GM23338 (cell line): ENCODE results near the gene HIGD2B.
"Not testable (repeated sequence)": the region's sequence is repeated elsewhere in the genome, so short reads cannot be mapped to it uniquely, and the experiment has no call there.

Experiments
- EZH2 ChIP-seq: fragments of 200-600 bp; sonication (generic); IDR thresholded peaks from one replicate; pipeline ENCODE4 v1.8.0; 2017; ENCODE audit warnings: antibody characterized with exemption, mild to moderate bottlenecking, low read depth; ENCODE audit not compliant: unreplicated experiment
- EZH2phosphoT487 ChIP-seq: fragments of 200-600 bp; sonication (generic); IDR thresholded peaks from one replicate; pipeline ENCODE4 v1.8.1; 2018; ENCODE audit warnings: antibody characterized with exemption; ENCODE audit not compliant: unreplicated experiment
- JUNB ChIP-seq: IDR thresholded peaks from one replicate; pipeline ENCODE4 v1.6.1; 2016; ENCODE audit warnings: antibody characterized with exemption; ENCODE audit not compliant: unreplicated experiment
- POLR2AphosphoS5 ChIP-seq: IDR thresholded peaks from 2 replicates; pipeline ENCODE4 v1.6.1; 2016; ENCODE audit warnings: antibody characterized with exemption, low read depth
- ZNF114 ChIP-seq: fragments of 250-450 bp; sonication (Bioruptor Pico); IDR thresholded peaks from 2 replicates; pipeline ENCODE4 v1.5.0; 2020; ENCODE audit warnings: mild to moderate bottlenecking, moderate library complexity
- TF ChIP-seq, protein P1 (sequence below), 2 experiments: fragments of 200-600 bp in 1 of 2; sonication (generic) in 1 of 2; conservative IDR thresholded peaks; 2 replicates each; pipeline versions ENCODE4 v1.5.1 to v1.6.1; 2016 to 2017; ENCODE audit warnings: antibody characterized with exemption in 2 of 2, low read depth in 2 of 2, mild to moderate bottlenecking in 2 of 2, moderate library complexity in 1 of 2
- TF ChIP-seq, protein P2 (sequence below): IDR thresholded peaks from one replicate; pipeline ENCODE4 v1.6.1; 2018; ENCODE audit warnings: antibody characterized with exemption; ENCODE audit not compliant: unreplicated experiment
- TF ChIP-seq, protein P3 (sequence below): fragments of 250-450 bp; sonication (Bioruptor Pico); IDR thresholded peaks from 2 replicates; pipeline ENCODE4 v1.5.0; 2020; ENCODE audit warnings: mild to moderate bottlenecking, moderate library complexity

DNA sequence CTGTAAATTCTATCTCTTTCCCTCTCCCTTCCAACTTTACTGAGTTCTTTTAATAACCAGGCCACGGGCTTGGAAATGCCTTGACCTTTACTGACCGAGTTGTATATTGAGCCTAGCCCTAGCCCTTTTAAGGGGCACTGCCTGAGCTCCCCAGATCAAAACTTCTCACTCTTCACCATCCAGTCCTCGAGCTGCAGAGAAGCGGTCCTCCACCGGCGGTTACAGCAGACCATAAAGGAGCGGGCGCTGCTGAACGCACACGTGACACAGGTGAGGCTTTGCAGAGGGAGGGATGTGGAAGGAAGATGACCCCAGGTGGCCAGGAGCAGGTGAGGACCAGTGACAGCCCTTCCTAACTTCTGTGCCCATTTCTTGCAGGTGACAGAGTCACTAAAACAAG, 24.9 kb downstream of the HIGD2B start:
- TF ChIP-seq, protein P1, sequence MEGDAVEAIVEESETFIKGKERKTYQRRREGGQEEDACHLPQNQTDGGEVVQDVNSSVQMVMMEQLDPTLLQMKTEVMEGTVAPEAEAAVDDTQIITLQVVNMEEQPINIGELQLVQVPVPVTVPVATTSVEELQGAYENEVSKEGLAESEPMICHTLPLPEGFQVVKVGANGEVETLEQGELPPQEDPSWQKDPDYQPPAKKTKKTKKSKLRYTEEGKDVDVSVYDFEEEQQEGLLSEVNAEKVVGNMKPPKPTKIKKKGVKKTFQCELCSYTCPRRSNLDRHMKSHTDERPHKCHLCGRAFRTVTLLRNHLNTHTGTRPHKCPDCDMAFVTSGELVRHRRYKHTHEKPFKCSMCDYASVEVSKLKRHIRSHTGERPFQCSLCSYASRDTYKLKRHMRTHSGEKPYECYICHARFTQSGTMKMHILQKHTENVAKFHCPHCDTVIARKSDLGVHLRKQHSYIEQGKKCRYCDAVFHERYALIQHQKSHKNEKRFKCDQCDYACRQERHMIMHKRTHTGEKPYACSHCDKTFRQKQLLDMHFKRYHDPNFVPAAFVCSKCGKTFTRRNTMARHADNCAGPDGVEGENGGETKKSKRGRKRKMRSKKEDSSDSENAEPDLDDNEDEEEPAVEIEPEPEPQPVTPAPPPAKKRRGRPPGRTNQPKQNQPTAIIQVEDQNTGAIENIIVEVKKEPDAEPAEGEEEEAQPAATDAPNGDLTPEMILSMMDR (conservative IDR thresholded peaks at IDR 0.05; ENCODE audit: low read depth in 2 of 2), result not testable (repeated sequence)
- not testable (repeated sequence) for TF ChIP-seq EZH2phosphoT487; POLR2AphosphoS5; EZH2; JUNB; ZNF114 (CRISPR knock-in tag)
- TF ChIP-seq, protein P2, sequence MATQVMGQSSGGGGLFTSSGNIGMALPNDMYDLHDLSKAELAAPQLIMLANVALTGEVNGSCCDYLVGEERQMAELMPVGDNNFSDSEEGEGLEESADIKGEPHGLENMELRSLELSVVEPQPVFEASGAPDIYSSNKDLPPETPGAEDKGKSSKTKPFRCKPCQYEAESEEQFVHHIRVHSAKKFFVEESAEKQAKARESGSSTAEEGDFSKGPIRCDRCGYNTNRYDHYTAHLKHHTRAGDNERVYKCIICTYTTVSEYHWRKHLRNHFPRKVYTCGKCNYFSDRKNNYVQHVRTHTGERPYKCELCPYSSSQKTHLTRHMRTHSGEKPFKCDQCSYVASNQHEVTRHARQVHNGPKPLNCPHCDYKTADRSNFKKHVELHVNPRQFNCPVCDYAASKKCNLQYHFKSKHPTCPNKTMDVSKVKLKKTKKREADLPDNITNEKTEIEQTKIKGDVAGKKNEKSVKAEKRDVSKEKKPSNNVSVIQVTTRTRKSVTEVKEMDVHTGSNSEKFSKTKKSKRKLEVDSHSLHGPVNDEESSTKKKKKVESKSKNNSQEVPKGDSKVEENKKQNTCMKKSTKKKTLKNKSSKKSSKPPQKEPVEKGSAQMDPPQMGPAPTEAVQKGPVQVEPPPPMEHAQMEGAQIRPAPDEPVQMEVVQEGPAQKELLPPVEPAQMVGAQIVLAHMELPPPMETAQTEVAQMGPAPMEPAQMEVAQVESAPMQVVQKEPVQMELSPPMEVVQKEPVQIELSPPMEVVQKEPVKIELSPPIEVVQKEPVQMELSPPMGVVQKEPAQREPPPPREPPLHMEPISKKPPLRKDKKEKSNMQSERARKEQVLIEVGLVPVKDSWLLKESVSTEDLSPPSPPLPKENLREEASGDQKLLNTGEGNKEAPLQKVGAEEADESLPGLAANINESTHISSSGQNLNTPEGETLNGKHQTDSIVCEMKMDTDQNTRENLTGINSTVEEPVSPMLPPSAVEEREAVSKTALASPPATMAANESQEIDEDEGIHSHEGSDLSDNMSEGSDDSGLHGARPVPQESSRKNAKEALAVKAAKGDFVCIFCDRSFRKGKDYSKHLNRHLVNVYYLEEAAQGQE, result not testable (repeated sequence)
- TF ChIP-seq, protein P3, sequence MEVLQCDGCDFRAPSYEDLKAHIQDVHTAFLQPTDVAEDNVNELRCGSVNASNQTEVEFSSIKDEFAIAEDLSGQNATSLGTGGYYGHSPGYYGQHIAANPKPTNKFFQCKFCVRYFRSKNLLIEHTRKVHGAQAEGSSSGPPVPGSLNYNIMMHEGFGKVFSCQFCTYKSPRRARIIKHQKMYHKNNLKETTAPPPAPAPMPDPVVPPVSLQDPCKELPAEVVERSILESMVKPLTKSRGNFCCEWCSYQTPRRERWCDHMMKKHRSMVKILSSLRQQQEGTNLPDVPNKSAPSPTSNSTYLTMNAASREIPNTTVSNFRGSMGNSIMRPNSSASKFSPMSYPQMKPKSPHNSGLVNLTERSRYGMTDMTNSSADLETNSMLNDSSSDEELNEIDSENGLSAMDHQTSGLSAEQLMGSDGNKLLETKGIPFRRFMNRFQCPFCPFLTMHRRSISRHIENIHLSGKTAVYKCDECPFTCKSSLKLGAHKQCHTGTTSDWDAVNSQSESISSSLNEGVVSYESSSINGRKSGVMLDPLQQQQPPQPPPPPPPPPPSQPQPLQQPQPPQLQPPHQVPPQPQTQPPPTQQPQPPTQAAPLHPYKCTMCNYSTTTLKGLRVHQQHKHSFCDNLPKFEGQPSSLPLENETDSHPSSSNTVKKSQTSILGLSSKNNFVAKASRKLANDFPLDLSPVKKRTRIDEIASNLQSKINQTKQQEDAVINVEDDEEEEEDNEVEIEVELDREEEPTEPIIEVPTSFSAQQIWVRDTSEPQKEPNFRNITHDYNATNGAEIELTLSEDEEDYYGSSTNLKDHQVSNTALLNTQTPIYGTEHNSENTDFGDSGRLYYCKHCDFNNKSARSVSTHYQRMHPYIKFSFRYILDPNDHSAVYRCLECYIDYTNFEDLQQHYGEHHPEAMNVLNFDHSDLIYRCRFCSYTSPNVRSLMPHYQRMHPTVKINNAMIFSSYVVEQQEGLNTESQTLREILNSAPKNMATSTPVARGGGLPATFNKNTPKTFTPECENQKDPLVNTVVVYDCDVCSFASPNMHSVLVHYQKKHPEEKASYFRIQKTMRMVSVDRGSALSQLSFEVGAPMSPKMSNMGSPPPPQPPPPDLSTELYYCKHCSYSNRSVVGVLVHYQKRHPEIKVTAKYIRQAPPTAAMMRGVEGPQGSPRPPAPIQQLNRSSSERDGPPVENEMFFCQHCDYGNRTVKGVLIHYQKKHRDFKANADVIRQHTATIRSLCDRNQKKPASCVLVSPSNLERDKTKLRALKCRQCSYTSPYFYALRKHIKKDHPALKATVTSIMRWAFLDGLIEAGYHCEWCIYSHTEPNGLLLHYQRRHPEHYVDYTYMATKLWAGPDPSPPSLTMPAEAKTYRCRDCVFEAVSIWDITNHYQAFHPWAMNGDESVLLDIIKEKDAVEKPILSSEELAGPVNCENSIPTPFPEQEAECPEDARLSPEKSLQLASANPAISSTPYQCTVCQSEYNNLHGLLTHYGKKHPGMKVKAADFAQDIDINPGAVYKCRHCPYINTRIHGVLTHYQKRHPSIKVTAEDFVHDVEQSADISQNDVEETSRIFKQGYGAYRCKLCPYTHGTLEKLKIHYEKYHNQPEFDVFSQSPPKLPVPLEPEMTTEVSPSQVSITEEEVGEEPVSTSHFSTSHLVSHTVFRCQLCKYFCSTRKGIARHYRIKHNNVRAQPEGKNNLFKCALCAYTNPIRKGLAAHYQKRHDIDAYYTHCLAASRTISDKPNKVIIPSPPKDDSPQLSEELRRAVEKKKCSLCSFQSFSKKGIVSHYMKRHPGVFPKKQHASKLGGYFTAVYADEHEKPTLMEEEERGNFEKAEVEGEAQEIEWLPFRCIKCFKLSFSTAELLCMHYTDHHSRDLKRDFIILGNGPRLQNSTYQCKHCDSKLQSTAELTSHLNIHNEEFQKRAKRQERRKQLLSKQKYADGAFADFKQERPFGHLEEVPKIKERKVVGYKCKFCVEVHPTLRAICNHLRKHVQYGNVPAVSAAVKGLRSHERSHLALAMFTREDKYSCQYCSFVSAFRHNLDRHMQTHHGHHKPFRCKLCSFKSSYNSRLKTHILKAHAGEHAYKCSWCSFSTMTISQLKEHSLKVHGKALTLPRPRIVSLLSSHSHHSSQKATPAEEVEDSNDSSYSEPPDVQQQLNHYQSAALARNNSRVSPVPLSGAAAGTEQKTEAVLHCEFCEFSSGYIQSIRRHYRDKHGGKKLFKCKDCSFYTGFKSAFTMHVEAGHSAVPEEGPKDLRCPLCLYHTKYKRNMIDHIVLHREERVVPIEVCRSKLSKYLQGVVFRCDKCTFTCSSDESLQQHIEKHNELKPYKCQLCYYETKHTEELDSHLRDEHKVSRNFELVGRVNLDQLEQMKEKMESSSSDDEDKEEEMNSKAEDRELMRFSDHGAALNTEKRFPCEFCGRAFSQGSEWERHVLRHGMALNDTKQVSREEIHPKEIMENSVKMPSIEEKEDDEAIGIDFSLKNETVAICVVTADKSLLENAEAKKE (CRISPR knock-in tag), result not testable (repeated sequence)
